GM12891 (cell line): ENCODE data around the gene GAP43.

Experiments used
- DNase-seq: peaks from one replicate; pipeline ENCODE4 v3.0.0; 2011; ENCODE audit warnings: low spot score; ENCODE audit not compliant: insufficient read length
- FAIRE-seq: peaks from 2 replicates; lab custom pipeline; 2011; peaks lifted over from hg19 to GRCh38; lab: Jason Lieb, UNC
- PAX5 ChIP-seq: IDR thresholded peaks from 2 replicates; pipeline ENCODE4 v1.6.1; 2011; ENCODE audit warnings: low read length, moderate library complexity, mild to moderate bottlenecking; ENCODE audit not compliant: insufficient read depth, severe bottlenecking
- POLR2A ChIP-seq: IDR thresholded peaks from 2 replicates; pipeline ENCODE4 v1.6.1; 2011; ENCODE audit warnings: low read depth, low read length, control low read depth
- POLR2AphosphoS5 ChIP-seq: IDR thresholded peaks from 2 replicates; pipeline ENCODE4 v1.6.1; 2011; ENCODE audit warnings: low read depth, low read length, control low read depth
- POU2F2 ChIP-seq: IDR thresholded peaks from 2 replicates; pipeline ENCODE4 v1.6.1; 2011; ENCODE audit warnings: low read depth, mild to moderate bottlenecking, control low read depth, low read length, moderate library complexity
- SPI1 ChIP-seq: IDR thresholded peaks from 2 replicates; pipeline ENCODE4 v1.6.1; 2011; ENCODE audit warnings: low read depth, low read length, control low read depth
- TAF1 ChIP-seq: IDR thresholded peaks from 2 replicates; pipeline ENCODE4 v1.6.1; 2011; ENCODE audit warnings: low read depth, low read length, control low read depth

The GAP43 gene

DNA sequence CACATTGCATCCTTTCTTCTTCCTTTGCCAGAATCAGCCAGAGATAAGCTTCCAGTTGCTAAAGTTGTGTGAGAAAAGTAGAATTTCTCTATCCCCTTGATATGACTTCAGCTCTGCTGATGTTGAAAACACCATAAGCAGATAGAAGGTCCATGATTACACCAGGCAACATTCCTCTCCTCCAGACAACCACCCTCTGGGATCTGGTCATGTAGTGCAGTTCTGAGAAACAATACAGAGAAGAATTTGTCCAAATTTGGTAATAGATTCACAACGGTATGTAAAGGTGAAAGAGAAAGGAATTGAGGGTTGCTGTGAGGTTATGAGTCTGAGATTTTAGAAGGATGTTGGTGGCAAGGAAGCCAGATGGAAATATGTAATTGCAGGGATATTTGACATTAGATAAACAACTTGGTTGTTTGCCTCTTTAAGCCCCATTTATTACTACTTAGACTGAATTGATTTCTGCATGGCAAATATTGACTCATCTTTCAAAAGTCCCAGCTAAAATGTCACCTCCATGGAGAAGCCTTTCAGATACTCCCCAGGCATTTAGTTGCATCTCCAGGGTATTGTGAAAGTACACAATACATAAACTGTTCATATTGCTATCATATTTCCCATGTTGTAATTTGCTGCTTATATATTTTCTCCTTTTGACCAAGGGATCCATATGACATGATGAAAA lies 134.9 kb downstream of the GAP43 start:
- TF ChIP-seq PAX5 (no peak), POLR2AphosphoS5 (no peak), POLR2A (no peak), POU2F2 (no peak), TAF1 (no peak), SPI1 (no peak)
- FAIRE-seq (no peak), DNase-seq (no peak)

DNA sequence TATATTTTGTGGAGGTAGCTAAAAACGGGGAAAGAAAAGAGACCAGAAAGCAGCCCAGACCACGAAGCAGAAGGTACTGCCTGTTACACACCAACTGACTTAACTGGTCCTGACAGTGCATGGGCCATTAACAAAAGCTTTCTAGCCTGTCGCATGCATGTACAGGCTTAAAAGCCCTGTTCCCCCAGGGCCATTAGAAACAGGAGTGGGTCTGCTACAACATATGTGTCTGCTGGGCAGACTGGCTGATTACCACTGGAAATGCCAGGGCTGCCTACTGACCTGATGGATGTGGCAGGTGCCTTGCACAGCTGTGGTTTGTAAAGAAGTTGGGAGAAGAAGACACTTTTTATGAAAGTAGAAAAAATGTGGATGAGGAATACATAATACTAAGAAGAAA lies 137.4 kb downstream of the GAP43 start:
- TF ChIP-seq POLR2AphosphoS5 = no peak
- no peak for TF ChIP-seq PAX5
- no peak for TF ChIP-seq POLR2A
- no peak for TF ChIP-seq SPI1
- TF ChIP-seq TAF1 = no peak
- no peak for TF ChIP-seq POU2F2
- DNase-seq (no peak), FAIRE-seq (no peak)

DNA sequence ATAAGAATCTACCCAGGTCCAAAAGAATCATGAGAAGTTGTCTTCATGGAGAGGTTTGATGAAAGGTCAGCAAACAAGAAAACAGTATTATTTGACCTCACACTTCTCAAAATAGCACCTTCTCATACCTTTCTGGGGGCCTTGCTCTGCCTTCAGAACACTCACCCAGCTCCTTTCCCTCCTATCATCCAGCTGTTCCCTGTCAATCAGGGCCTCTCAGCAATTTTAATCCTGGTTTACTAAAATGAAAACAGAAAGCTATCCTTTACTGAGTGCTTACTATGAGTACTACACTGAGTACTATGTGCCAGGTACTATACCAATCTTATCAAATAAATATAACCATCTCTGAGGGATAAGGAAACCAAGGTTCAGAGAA lies 138.6 kb downstream of the GAP43 start:
- no peak for DNase-seq
- no peak for FAIRE-seq
- TF ChIP-seq POLR2A = no peak
- TF ChIP-seq PAX5 = no peak
- TF ChIP-seq SPI1 = no peak
- no peak for TF ChIP-seq POLR2AphosphoS5
- no peak for TF ChIP-seq TAF1
- no peak for TF ChIP-seq POU2F2

DNA sequence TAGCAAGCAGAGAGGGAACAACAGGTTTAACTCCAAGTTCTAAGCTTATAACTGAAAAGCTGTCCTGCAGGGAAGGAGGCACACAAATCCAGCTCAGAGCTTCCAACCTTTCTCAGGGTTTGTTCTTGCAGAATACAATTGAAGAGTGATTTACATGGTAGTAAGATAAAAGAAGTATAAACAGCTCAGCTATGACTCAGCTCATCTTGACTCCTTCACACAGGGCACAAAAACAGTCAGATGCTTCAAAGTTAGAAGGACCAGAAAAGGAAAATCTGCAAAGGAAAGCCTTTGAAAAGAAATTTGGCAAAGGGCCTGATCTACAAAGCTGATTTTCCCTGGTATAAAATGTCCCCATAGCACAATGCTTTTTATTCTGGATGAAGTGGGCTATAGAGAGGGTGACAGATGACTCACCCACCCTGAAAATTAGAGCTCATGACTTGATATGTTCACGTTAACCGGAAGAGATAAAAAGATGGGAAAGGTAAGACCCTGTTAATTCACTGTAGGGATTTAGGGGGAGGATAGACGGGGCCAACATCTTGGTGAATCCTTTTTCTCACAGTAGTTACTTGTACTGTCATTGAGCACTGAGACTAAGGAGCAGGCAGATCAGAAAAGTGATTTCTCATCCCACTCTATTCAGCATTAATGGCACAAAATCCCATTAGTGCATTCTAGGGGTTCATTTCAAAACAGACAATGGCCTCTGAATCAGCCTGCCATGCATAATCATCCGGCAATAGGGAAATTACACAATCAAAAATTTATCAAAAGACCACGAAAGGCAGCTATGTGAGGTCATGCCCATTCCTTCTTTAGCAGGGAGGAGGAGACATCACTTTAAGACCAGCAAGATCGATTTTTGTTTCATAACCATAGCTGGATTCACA lies 143.5 kb downstream of the GAP43 start:
- DNase-seq (no peak), FAIRE-seq (no peak)
- TF ChIP-seq POLR2A (no peak), POLR2AphosphoS5 (no peak), TAF1 (no peak), POU2F2 (no peak), PAX5 (no peak), SPI1 (no peak)

DNA sequence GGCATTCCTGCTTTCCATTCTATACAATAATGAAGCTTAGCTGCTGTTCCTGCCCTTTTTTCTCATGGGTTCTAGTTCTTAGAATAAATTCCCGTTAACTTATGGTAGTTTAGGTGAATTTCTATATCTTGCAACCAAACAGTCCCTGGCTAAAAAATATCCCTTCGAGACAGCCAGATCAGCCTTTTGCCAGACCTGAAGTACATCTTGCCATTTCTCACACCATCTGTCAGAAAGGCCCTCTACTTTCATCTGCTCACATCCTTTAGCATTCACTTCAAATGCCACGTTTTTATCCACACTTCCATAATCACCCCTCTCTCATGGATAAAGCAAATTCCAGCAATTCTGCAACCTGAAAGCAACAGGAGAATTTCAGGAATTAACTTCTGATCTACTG lies 145.4 kb downstream of the GAP43 start:
- TF ChIP-seq POLR2AphosphoS5 = no peak
- TF ChIP-seq PAX5 = no peak
- TF ChIP-seq TAF1 = no peak
- TF ChIP-seq POLR2A = no peak
- TF ChIP-seq POU2F2 = no peak
- no peak for TF ChIP-seq SPI1
- FAIRE-seq = no peak
- no peak for DNase-seq
